Measurements from ENCODE around the gene TNK2. TPM values are rescaled to one million over a fixed set of nuclear protein-coding genes. Genes with fewer than 3 reads are reported as not detected.

TNK2 gene
- total and polyA plus RNA-seq, 2 of the 13 experiments (the other 11 are each of a cell fraction or from before 2014, with no cell fraction given) = 4.6 to 5.8 TPM

DNA sequence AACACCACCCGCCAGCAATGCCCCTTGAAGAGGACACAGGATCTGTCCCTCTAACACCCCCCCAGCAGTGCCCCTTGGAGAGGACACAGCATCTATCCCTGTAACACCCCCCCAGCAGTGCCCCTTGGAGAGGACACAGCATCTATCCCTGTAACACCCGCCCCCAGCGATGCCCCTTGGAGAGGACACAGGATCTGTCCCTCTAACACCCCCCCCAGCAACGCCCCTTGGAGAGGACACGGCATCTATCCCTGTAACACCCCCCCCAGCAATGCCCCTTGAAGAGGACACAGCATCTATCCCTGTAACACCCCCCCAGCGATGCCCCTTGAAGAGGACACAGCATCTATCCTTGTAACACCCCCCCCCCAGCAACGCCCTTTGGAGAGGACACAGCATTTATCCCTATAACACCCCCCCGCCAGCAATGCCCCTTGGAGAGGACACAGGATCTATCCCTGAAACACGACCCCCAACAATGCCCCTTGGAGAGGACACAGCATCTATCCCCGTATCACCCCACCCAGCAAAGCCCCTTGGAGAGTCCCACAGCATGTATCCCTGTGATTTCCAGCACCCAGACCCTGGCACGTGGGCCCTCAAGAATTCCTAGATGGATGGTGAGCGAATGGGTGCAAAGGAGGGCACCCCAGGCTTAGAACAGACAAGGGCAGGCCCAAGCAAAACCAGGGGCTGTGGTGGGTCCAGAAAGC lies 26.9 kb downstream of the TNK2 start (continued):
- TF ChIP-seq, protein P1, sequence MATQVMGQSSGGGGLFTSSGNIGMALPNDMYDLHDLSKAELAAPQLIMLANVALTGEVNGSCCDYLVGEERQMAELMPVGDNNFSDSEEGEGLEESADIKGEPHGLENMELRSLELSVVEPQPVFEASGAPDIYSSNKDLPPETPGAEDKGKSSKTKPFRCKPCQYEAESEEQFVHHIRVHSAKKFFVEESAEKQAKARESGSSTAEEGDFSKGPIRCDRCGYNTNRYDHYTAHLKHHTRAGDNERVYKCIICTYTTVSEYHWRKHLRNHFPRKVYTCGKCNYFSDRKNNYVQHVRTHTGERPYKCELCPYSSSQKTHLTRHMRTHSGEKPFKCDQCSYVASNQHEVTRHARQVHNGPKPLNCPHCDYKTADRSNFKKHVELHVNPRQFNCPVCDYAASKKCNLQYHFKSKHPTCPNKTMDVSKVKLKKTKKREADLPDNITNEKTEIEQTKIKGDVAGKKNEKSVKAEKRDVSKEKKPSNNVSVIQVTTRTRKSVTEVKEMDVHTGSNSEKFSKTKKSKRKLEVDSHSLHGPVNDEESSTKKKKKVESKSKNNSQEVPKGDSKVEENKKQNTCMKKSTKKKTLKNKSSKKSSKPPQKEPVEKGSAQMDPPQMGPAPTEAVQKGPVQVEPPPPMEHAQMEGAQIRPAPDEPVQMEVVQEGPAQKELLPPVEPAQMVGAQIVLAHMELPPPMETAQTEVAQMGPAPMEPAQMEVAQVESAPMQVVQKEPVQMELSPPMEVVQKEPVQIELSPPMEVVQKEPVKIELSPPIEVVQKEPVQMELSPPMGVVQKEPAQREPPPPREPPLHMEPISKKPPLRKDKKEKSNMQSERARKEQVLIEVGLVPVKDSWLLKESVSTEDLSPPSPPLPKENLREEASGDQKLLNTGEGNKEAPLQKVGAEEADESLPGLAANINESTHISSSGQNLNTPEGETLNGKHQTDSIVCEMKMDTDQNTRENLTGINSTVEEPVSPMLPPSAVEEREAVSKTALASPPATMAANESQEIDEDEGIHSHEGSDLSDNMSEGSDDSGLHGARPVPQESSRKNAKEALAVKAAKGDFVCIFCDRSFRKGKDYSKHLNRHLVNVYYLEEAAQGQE (IDR thresholded peaks at IDR 0.05; ENCODE audit: borderline replicate concordance in 1 of 2, low read depth in 1 of 2, low read length in 2 of 2) = no peak
- TF ChIP-seq, protein P2, sequence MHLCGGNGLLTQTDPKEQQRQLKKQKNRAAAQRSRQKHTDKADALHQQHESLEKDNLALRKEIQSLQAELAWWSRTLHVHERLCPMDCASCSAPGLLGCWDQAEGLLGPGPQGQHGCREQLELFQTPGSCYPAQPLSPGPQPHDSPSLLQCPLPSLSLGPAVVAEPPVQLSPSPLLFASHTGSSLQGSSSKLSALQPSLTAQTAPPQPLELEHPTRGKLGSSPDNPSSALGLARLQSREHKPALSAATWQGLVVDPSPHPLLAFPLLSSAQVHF (CRISPR knock-in tag; IDR thresholded peaks at IDR 0.05) = no peak
- TF ChIP-seq, protein P3, sequence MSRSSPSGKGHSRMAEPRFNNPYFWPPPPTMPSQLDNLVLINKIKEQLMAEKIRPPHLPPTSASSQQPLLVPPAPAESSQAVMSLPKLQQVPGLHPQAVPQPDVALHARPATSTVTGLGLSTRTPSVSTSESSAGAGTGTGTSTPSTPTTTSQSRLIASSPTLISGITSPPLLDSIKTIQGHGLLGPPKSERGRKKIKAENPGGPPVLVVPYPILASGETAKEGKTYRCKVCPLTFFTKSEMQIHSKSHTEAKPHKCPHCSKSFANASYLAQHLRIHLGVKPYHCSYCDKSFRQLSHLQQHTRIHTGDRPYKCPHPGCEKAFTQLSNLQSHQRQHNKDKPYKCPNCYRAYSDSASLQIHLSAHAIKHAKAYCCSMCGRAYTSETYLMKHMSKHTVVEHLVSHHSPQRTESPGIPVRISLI (CRISPR knock-in tag; IDR thresholded peaks at IDR 0.05; ENCODE audit: borderline replicate concordance) = no peak
- TF ChIP-seq SYNCRIP (IDR thresholded peaks at IDR 0.05; ENCODE audit: insufficient read depth, low read depth, low read length) (no peak), KAT7 (CRISPR knock-in tag; IDR thresholded peaks at IDR 0.05; ENCODE audit: borderline replicate concordance) (no peak), SIN3B (IDR thresholded peaks at IDR 0.05; ENCODE audit: low read length) (no peak)
